VCaP (cell line): ENCODE measurements around the gene ATP11A.

Experiments used
- H3K27ac ChIP-seq: fragments of 450-650 bp; 2 replicates; pipeline ENCODE4 v1.5.1; 2017
- CTCF ChIP-seq: fragments of 450-650 bp; conservative IDR thresholded peaks from 2 replicates; pipeline ENCODE4 v1.5.1; 2017; ENCODE audit warnings: mild to moderate bottlenecking, moderate library complexity

ATP11A gene

GRCh38 chr13:112850273-112850672, 160.4 kb downstream of the ATP11A start:
- no peak overlapping the region for H3K27ac ChIP-seq
- no peak for TF ChIP-seq CTCF

- no peak overlapping the region for H3K27ac ChIP-seq
- no peak for TF ChIP-seq CTCF
Observed at GRCh38 chr13:112851107-112852038, 161.5 kb downstream of the ATP11A start.

- TF ChIP-seq CTCF, result no peak
- no peak overlapping the region for H3K27ac ChIP-seq
Observed at GRCh38 chr13:112852392-112852791, 162.6 kb downstream of the ATP11A start.

- no peak for TF ChIP-seq CTCF
Observed at GRCh38 chr13:112852808-112853207, 163.0 kb downstream of the ATP11A start.

GRCh38 chr13:112854321-112854720, 164.5 kb downstream of the ATP11A start:
- no peak for TF ChIP-seq CTCF
- H3K27ac ChIP-seq, result no peak overlapping the region

More at GRCh38 chr13:112852808-112853207, 163.0 kb downstream of the ATP11A start:
- H3K27ac ChIP-seq, result no peak overlapping the region

GRCh38 chr13:112855859-112856258, 166.0 kb downstream of the ATP11A start:
- no peak overlapping the region for H3K27ac ChIP-seq
- TF ChIP-seq CTCF, result no peak

GRCh38 chr13:112857914-112858490, 168.2 kb downstream of the ATP11A start:
- no peak for TF ChIP-seq CTCF
- H3K27ac ChIP-seq, result no peak overlapping the region
